ENCODE data around the gene COL25A1. TPM values are rescaled to one million over a fixed set of nuclear protein-coding genes. Genes with fewer than 3 reads are reported as not detected.
"Not testable (repeated sequence)": the region's sequence is repeated elsewhere in the genome, so short reads cannot be mapped to it uniquely, and the experiment has no call there.

The COL25A1 gene
- total RNA-seq, 2 donors from 2014 or later, result 0.47 TPM; not detected in 1

- peaks cover 22% of the 10 kb centered on the region for H3K27me3 Mint-ChIP-seq
- no peak for ATAC-seq
- DNase-seq, result no peak
- no peaks in the 10 kb centered on the region for H3K9me3 ChIP-seq (ENCODE audit: control insufficient read depth, low read length, poor library complexity, severe bottlenecking)
- H3K36me3 Mint-ChIP-seq (ENCODE audit: low read depth), result no peaks in the 10 kb centered on the region
- H3K27ac Mint-ChIP-seq, result no peak overlapping the region
- H3K4me3 Mint-ChIP-seq, result no peak overlapping the region
- no peaks in the 10 kb centered on the region for H3K4me1 Mint-ChIP-seq
These were observed 356.2 kb downstream of the COL25A1 start for GRCh38 chr4:108946237-108946636.

GRCh38 chr4:108943976-108944591 lies 358.4 kb downstream of the COL25A1 start:
- DNase-seq, result no peak
- H3K27me3 Mint-ChIP-seq, result peaks cover 7% of the 10 kb centered on the region
- H3K27ac Mint-ChIP-seq, result no peak overlapping the region
- H3K9me3 ChIP-seq (ENCODE audit: control insufficient read depth, low read length, poor library complexity, severe bottlenecking), result no peaks in the 10 kb centered on the region
- H3K4me1 Mint-ChIP-seq, result no peaks in the 10 kb centered on the region
- ATAC-seq, result no peak
- no peak overlapping the region for H3K4me3 Mint-ChIP-seq
- H3K36me3 Mint-ChIP-seq (ENCODE audit: low read depth), result no peaks in the 10 kb centered on the region

GRCh38 chr4:108943371-108943770 lies 359.1 kb downstream of the COL25A1 start:
- Mint-ChIP-seq H3K27me3 (peaks cover 7% of the 10 kb centered on the region), H3K36me3 (ENCODE audit: low read depth) (no peaks in the 10 kb centered on the region), H3K27ac (no peak overlapping the region), H3K4me3 (no peak overlapping the region), H3K4me1 (no peaks in the 10 kb centered on the region)
- ATAC-seq, result no peak
- no peaks in the 10 kb centered on the region for H3K9me3 ChIP-seq (ENCODE audit: control insufficient read depth, low read length, poor library complexity, severe bottlenecking)
- DNase-seq, result no peak

- ATAC-seq (no peak), DNase-seq (no peak)
- Mint-ChIP-seq H3K27me3 (peaks cover 14% of the 10 kb centered on the region), H3K27ac (no peak overlapping the region), H3K4me1 (no peaks in the 10 kb centered on the region), H3K4me3 (no peak overlapping the region), H3K36me3 (ENCODE audit: low read depth) (no peaks in the 10 kb centered on the region)
- H3K9me3 ChIP-seq (ENCODE audit: control insufficient read depth, low read length, poor library complexity, severe bottlenecking), result no peaks in the 10 kb centered on the region
These were observed 360.5 kb downstream of the COL25A1 start for GRCh38 chr4:108941904-108942430.

GRCh38 chr4:108940634-108941033 lies 361.8 kb downstream of the COL25A1 start:
- no peak overlapping the region for H3K27ac Mint-ChIP-seq
- ATAC-seq, result no peak
- peaks cover 14% of the 10 kb centered on the region for H3K27me3 Mint-ChIP-seq
- no peak for DNase-seq
- no peaks in the 10 kb centered on the region for H3K36me3 Mint-ChIP-seq (ENCODE audit: low read depth)
- no peak overlapping the region for H3K4me3 Mint-ChIP-seq
- no peaks in the 10 kb centered on the region for H3K4me1 Mint-ChIP-seq
- H3K9me3 ChIP-seq (ENCODE audit: control insufficient read depth, low read length, poor library complexity, severe bottlenecking), result no peaks in the 10 kb centered on the region

GRCh38 chr4:108940149-108940548 lies 362.3 kb downstream of the COL25A1 start:
- DNase-seq (no peak), ATAC-seq (no peak)
- Mint-ChIP-seq H3K36me3 (ENCODE audit: low read depth) (no peaks in the 10 kb centered on the region), H3K4me1 (no peaks in the 10 kb centered on the region), H3K27ac (no peak overlapping the region), H3K4me3 (no peak overlapping the region), H3K27me3 (peaks cover 14% of the 10 kb centered on the region)
- no peaks in the 10 kb centered on the region for H3K9me3 ChIP-seq (ENCODE audit: control insufficient read depth, low read length, poor library complexity, severe bottlenecking)

- no peak for ATAC-seq
These were observed 365.4 kb downstream of the COL25A1 start for GRCh38 chr4:108937066-108937465.

GRCh38 chr4:108933925-108934324 lies 368.5 kb downstream of the COL25A1 start:
- H3K4me3 Mint-ChIP-seq; DNase-seq; ATAC-seq; H3K4me1 Mint-ChIP-seq; H3K36me3 Mint-ChIP-seq (ENCODE audit: low read depth); H3K27ac Mint-ChIP-seq; H3K9me3 ChIP-seq (ENCODE audit: control insufficient read depth, low read length, poor library complexity, severe bottlenecking): not testable (repeated sequence)
- H3K27me3 Mint-ChIP-seq, result peaks cover 18% of the 10 kb centered on the region

More at GRCh38 chr4:108937066-108937465, 365.4 kb downstream of the COL25A1 start:
- Mint-ChIP-seq H3K4me1 (no peaks in the 10 kb centered on the region), H3K27ac (no peak overlapping the region), H3K4me3 (no peak overlapping the region), H3K36me3 (ENCODE audit: low read depth) (no peaks in the 10 kb centered on the region), H3K27me3 (peaks cover 14% of the 10 kb centered on the region)
- DNase-seq, result no peak
- H3K9me3 ChIP-seq (ENCODE audit: control insufficient read depth, low read length, poor library complexity, severe bottlenecking), result no peaks in the 10 kb centered on the region

GRCh38 chr4:108933046-108933445 lies 369.4 kb downstream of the COL25A1 start:
- H3K36me3 Mint-ChIP-seq (ENCODE audit: low read depth), result no peaks in the 10 kb centered on the region
- no peak overlapping the region for H3K27ac Mint-ChIP-seq
- H3K4me1 Mint-ChIP-seq, result peaks cover 2% of the 10 kb centered on the region
- no peak for DNase-seq
- H3K9me3 ChIP-seq (ENCODE audit: control insufficient read depth, low read length, poor library complexity, severe bottlenecking), result no peaks in the 10 kb centered on the region
- no peak for ATAC-seq
- peaks cover 18% of the 10 kb centered on the region for H3K27me3 Mint-ChIP-seq
- no peak overlapping the region for H3K4me3 Mint-ChIP-seq

- H3K27me3 Mint-ChIP-seq, result peaks cover 11% of the 10 kb centered on the region
- DNase-seq (no peak), ATAC-seq (no peak)
- no peaks in the 10 kb centered on the region for H3K36me3 Mint-ChIP-seq (ENCODE audit: low read depth)
- no peak overlapping the region for H3K27ac Mint-ChIP-seq
- H3K4me3 Mint-ChIP-seq, result no peak overlapping the region
- H3K9me3 ChIP-seq (ENCODE audit: control insufficient read depth, low read length, poor library complexity, severe bottlenecking), result no peaks in the 10 kb centered on the region
- peaks cover 2% of the 10 kb centered on the region for H3K4me1 Mint-ChIP-seq
These were observed 370.5 kb downstream of the COL25A1 start for GRCh38 chr4:108931926-108932325.

- Mint-ChIP-seq H3K27ac (no peak overlapping the region), H3K4me1 (peaks cover 2% of the 10 kb centered on the region), H3K4me3 (no peak overlapping the region), H3K36me3 (ENCODE audit: low read depth) (no peaks in the 10 kb centered on the region), H3K27me3 (peaks cover 5% of the 10 kb centered on the region)
- ATAC-seq (no peak), DNase-seq (no peak)
- no peaks in the 10 kb centered on the region for H3K9me3 ChIP-seq (ENCODE audit: control insufficient read depth, low read length, poor library complexity, severe bottlenecking)
These were observed 372.3 kb downstream of the COL25A1 start for GRCh38 chr4:108930186-108930585.

- DNase-seq, result no peak
- no peaks in the 10 kb centered on the region for H3K9me3 ChIP-seq (ENCODE audit: control insufficient read depth, low read length, poor library complexity, severe bottlenecking)
- no peak overlapping the region for H3K4me3 Mint-ChIP-seq
- ATAC-seq, result no peak
- H3K27ac Mint-ChIP-seq, result no peak overlapping the region
- peaks cover 14% of the 10 kb centered on the region for H3K27me3 Mint-ChIP-seq
- H3K36me3 Mint-ChIP-seq (ENCODE audit: low read depth), result no peaks in the 10 kb centered on the region
- peaks cover 4% of the 10 kb centered on the region for H3K4me1 Mint-ChIP-seq
These were observed 375.7 kb downstream of the COL25A1 start for GRCh38 chr4:108926781-108927180.

GRCh38 chr4:108926061-108926460 lies 376.4 kb downstream of the COL25A1 start:
- no peaks in the 10 kb centered on the region for H3K9me3 ChIP-seq (ENCODE audit: control insufficient read depth, low read length, poor library complexity, severe bottlenecking)
- no peak overlapping the region for H3K4me3 Mint-ChIP-seq
- H3K27me3 Mint-ChIP-seq, result peaks cover 9% of the 10 kb centered on the region
- H3K27ac Mint-ChIP-seq, result no peak overlapping the region
- DNase-seq, result no peak
- H3K36me3 Mint-ChIP-seq (ENCODE audit: low read depth), result no peaks in the 10 kb centered on the region
- no peak for ATAC-seq
- peaks cover 4% of the 10 kb centered on the region for H3K4me1 Mint-ChIP-seq

GRCh38 chr4:108922191-108922590 lies 380.3 kb downstream of the COL25A1 start:
- H3K4me1 Mint-ChIP-seq, result peaks cover 2% of the 10 kb centered on the region
- DNase-seq (no peak), ATAC-seq (no peak)
- H3K27me3 Mint-ChIP-seq, result peaks cover 11% of the 10 kb centered on the region
- no peak overlapping the region for H3K27ac Mint-ChIP-seq
- no peaks in the 10 kb centered on the region for H3K9me3 ChIP-seq (ENCODE audit: control insufficient read depth, low read length, poor library complexity, severe bottlenecking)
- no peak overlapping the region for H3K4me3 Mint-ChIP-seq
- H3K36me3 Mint-ChIP-seq (ENCODE audit: low read depth), result no peaks in the 10 kb centered on the region
